A549 treated with AZD9567 at 1 μM for 4 hours (cell line): Measurements from ENCODE around the gene MPPED2. TPM values are rescaled to one million over a fixed set of nuclear protein-coding genes. Genes with fewer than 3 reads are reported as not detected.

Experiments used
- total RNA-seq: library from RNA; stranded (reverse); fragments of 200-300 nt; extraction: Qiagen RNA extraction; gene quantifications from 5 replicates; pipeline ENCODE4 v1.2.3, GENCODE V29; 2022; ENCODE audit not compliant: insufficient read depth

Gene MPPED2, protein sequence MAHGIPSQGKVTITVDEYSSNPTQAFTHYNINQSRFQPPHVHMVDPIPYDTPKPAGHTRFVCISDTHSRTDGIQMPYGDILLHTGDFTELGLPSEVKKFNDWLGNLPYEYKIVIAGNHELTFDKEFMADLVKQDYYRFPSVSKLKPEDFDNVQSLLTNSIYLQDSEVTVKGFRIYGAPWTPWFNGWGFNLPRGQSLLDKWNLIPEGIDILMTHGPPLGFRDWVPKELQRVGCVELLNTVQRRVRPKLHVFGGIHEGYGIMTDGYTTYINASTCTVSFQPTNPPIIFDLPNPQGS
- not detected in 5 replicates for total RNA-seq

GRCh38 chr11:30586251-30587144, at the start of gene MPPED2:
TSS of gene MPPED2 (minus strand) at chr11:30586353. CDS start at chr11:30580373, 5,980 bp downstream.

